Right lobe of liver (tissue), 6 donors: ENCODE measurements around the gene DDC. TPM values are rescaled to one million over a fixed set of nuclear protein-coding genes. Genes with fewer than 3 reads are reported as not detected.

ENCODE experiments used
- ATAC-seq, 4 donors: fragments of 200-7000 bp; cut with Tn5 transposase; one replicate each; pipeline ENCODE4 v1.9.1; 2020; ENCODE audit warnings: mild to moderate bottlenecking in 4 of 4, moderate library complexity in 4 of 4
- DNase-seq, 3 donors: peaks; one replicate each; pipeline ENCODE4 v3.0.0-alpha.2; 2020
- H3K27ac ChIP-seq, 3 donors: fragments of 200-600 bp; one replicate each; pipeline ENCODE4 v1.8.0; 2022
- H3K27me3 ChIP-seq, 2 donors: fragments of 200-600 bp; one replicate each; pipeline ENCODE4 v1.8.0; 2022
- H3K36me3 ChIP-seq, 4 donors: fragments of 200-600 bp; sonication (generic) in 1 of 4; one replicate each; pipeline versions ENCODE4 v1.5.1 to v1.8.0; 2017 to 2022; ENCODE audit warnings: control low read depth in 1 of 4
- H3K4me1 ChIP-seq, 4 donors: fragments of 200-600 bp; sonication (generic) in 1 of 4; one replicate each; pipeline versions ENCODE4 v1.5.1 to v1.8.0; 2017 to 2022; ENCODE audit warnings: control low read depth in 1 of 4
- H3K4me3 ChIP-seq, 3 donors: fragments of 200-600 bp; one replicate each; pipeline ENCODE4 v1.8.0; 2022
- H3K9me3 ChIP-seq, 4 donors: fragments of 200-600 bp; sonication (generic) in 1 of 4; one replicate each; pipeline versions ENCODE4 v1.5.1 to v1.8.0; 2017 to 2022; ENCODE audit warnings: control low read depth in 1 of 4
- CTCF ChIP-seq, 4 donors: fragments of 200-600 bp in 3 of 4; fragments of 450-650 bp in 1 of 4; IDR thresholded peaks; one replicate each; pipeline versions ENCODE4 v1.5.1 to v1.8.0; 2016 to 2022; ENCODE audit warnings: antibody characterized with exemption in 4 of 4, mild to moderate bottlenecking in 2 of 4
- POLR2A ChIP-seq: fragments of 450-650 bp; IDR thresholded peaks from one replicate; pipeline ENCODE4 v1.6.1; 2017; ENCODE audit warnings: antibody characterized with exemption, mild to moderate bottlenecking
- WGBS: methylation state at CpG from one replicate; pipeline ENCODE4 v1.1.6; 2018; ENCODE audit warnings: low coverage, low lambda C conversion rate; ENCODE audit not compliant: insufficient coverage; ENCODE audit errors: missing lambda C conversion rate; 5-methylcytosine and 5-hydroxymethylcytosine counted together
- intact Hi-C, 2 donors: fragments of 100-400 bp; cut with DNase I; formaldehyde crosslinking; loops; one replicate each; pipeline versions ENCODE4 v1.11.2 to v1.14.1; 2022
- total RNA-seq, 6 experiments: library from RNA; depleted of rRNA in 2 of 6; stranded (reverse); fragments of >200 nt in 2 of 6; fragmentation: NEBNext Ultra II Directional in 3 of 6; extraction: Animal tissue kit (Norgen Biotek cat#: 25700) in 3 of 6; gene quantifications; one replicate each; pipeline versions ENCODE4 v1.1.0 to v1.2.4, GENCODE V29; 2016 to 2023
- donor health status: DM: no; HTN: yes; CAD: no.
- donor health status: DM: no; HTN: no; CAD: no.
- donor health status: DM: no; HTN: no; CAD: no.
- donor health status: DM: no; HTN: yes; CAD: no.
- donor health status: DM: no; HTN: yes; CAD: no.

Gene DDC
- total RNA-seq, 6 experiments from 2014 or later, result 37.9 to 75.7 (median 45.2) TPM

DNA sequence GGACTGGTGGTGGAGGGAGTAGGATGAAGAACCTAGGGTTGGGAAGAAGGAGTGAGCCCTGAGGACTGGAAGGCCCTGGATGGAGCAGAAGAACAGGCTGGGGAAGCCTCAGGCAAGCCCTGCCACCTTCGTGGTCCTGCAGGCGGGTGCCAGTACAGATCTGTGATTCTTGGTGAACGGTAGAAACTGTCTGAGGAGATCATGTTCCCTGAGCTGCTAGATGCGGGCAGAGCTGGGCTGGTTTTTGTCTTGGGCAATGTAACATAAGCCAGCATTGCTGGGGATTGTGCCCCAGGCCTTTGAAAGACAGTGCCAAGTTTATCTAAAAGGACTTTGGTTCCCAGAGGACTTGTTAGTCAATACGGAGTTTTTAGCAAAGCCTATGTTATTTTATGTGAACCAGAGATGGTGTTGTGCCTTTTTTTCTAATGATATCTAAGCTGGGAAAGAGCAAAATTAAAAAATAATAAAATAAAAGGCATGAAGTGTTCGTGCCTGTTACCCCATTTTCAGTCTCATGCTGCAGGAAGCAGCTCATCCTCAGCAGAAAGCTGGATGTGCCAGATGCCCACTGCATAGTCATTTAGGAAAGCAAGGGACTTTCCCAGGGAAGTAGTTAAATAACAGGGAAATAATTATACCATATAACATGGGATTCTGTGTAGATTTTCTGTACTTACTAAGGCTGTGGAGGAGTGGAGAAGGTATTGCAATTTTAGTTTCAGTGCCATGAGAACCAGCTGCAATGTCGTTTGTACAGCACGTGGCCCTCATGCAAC is 90.6 kb downstream of the DDC start:
- H3K27me3 ChIP-seq, result no peaks in the 10 kb centered on the region
- no peaks in the 10 kb centered on the region for H3K9me3 ChIP-seq
- peak; percentile 78 to 93 (median 85) for ATAC-seq
- H3K4me1 ChIP-seq, result peaks cover 0 to 17% (median 5%) of the 10 kb centered on the region in 4 donors
- H3K36me3 ChIP-seq, result no peaks in the 10 kb centered on the region
- intact Hi-C loops, result no loop called here
- WGBS, result 25% methylated on average over 6 of the region's 8 CpGs
- DNase-seq, result no peak
- H3K27ac ChIP-seq, result no peak overlapping the region
- TF ChIP-seq POLR2A (no peak), CTCF (IDR thresholded peaks at IDR 0.05) (no peak)
- H3K4me3 ChIP-seq, result no peak overlapping the region

DNA sequence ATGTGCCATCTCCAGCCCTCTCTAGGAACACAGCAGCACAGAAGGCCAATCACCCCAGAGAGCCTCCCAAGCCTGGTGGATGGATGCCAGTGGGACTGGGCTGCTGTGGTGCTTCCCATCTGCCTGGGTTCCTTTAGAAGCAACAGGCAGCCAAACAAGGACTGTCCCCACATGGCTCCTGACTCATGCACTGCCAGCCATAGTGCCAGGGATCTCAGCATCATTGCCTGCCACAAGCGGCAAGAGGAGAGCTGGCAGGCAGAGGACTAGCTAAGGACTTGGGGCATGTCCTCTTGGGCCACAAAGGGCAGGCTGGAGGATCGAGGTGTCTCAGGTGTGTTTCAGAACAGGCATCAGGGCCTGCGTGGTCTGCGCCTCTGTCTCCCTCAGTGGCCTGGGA is 91.7 kb downstream of the DDC start:
- Histone ChIP-seq H3K4me3 (no peak overlapping the region), H3K36me3 (no peaks in the 10 kb centered on the region), H3K27me3 (no peaks in the 10 kb centered on the region), H3K27ac (no peak overlapping the region), H3K4me1 (peaks cover 0 to 17% (median 5%) of the 10 kb centered on the region in 4 donors), H3K9me3 (no peaks in the 10 kb centered on the region)
- no CpG with 5 or more reads among the region's 4 CpGs for WGBS
- intact Hi-C loops, result no loop called here
- ATAC-seq (no peak), DNase-seq (no peak)
- TF ChIP-seq POLR2A (no peak), CTCF (IDR thresholded peaks at IDR 0.05) (no peak)

- no peak overlapping the region for H3K4me3 ChIP-seq
- peaks cover 0 to 20% (median 5%) of the 10 kb centered on the region in 4 donors for H3K4me1 ChIP-seq
- no peaks in the 10 kb centered on the region for H3K9me3 ChIP-seq
- DNase-seq (no peak), ATAC-seq (no peak)
- H3K36me3 ChIP-seq, result no peaks in the 10 kb centered on the region
- H3K27ac ChIP-seq, result no peak overlapping the region
- intact Hi-C loops, result no loop called here
- 92% methylated on average over 7 of the region's 7 CpGs for WGBS
- TF ChIP-seq CTCF (IDR thresholded peaks at IDR 0.05) (no peak), POLR2A (no peak)
- H3K27me3 ChIP-seq, result no peaks in the 10 kb centered on the region
These were observed 92.8 kb downstream of the DDC start for GRCh38 chr7:50472427-50472826.

DNA sequence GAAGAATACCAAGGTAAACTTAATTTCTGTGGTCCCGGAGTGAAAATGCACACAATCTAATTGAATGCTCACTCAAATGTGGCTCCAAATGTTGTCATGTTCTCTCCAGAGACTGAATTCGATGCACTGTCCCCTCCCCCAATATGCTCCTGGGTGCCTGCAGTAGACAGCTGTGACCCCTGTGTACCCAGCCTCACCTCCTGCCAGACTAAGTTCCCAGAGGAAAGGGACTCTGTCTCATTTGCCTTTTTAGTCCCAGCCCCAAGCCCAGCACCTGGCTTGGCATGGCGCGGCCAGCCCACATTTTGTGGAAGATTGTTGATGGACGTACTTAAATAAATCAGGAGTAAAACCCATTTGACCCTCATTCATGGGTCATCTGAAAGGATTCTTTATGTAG is 93.2 kb downstream of the DDC start:
- Histone ChIP-seq H3K36me3 (no peaks in the 10 kb centered on the region), H3K27me3 (no peaks in the 10 kb centered on the region), H3K4me1 (peaks cover 0 to 20% (median 5%) of the 10 kb centered on the region in 4 donors), H3K4me3 (no peak overlapping the region), H3K9me3 (no peaks in the 10 kb centered on the region), H3K27ac (no peak overlapping the region)
- intact Hi-C loops, result no loop called here
- DNase-seq, result no peak
- WGBS, result 57% methylated on average over 2 of the region's 5 CpGs
- ATAC-seq, result no peak
- TF ChIP-seq CTCF (IDR thresholded peaks at IDR 0.05) (no peak), POLR2A (no peak)
